Activated T-helper 17 cell treated with anti-CD3 and anti-CD28 coated beads, Interleukin-2, amount 50 U/mL, for 72 hours (primary cell): ENCODE data around the gene TRHDE. TPM values are rescaled to one million over a fixed set of nuclear protein-coding genes. Genes with fewer than 3 reads are reported as not detected.

Experiments used
- ATAC-seq: fragments of 150-1000 bp; cut with Tn5 transposase; replicated peaks from 2 replicates; pipeline ENCODE4 v1.10.0; 2021; ENCODE audit warnings: mild to moderate bottlenecking, moderate library complexity
- H3K27ac Mint-ChIP-seq: one replicate; pipeline ENCODE4 v1.8.0; 2022; ENCODE audit warnings: mixed read lengths
- H3K27me3 Mint-ChIP-seq: one replicate; pipeline ENCODE4 v1.8.0; 2022; ENCODE audit warnings: mixed read lengths
- H3K36me3 Mint-ChIP-seq: one replicate; pipeline ENCODE4 v1.8.0; 2022; ENCODE audit warnings: low read depth, mild to moderate bottlenecking, mixed read lengths
- H3K4me1 Mint-ChIP-seq: one replicate; pipeline ENCODE4 v1.8.0; 2022; ENCODE audit warnings: mixed read lengths
- H3K4me3 Mint-ChIP-seq: one replicate; pipeline ENCODE4 v1.8.0; 2022; ENCODE audit warnings: mild to moderate bottlenecking, mixed read lengths
- H3K9me3 Mint-ChIP-seq: one replicate; pipeline ENCODE4 v1.8.0; 2022; ENCODE audit warnings: mixed read lengths
- total RNA-seq, 2 donors: library from RNA; stranded (reverse); gene quantifications; one replicate each; pipeline ENCODE4 v1.2.3, GENCODE V29; 2022

TRHDE gene
- total RNA-seq, 2 donors from 2014 or later: not detected

DNA sequence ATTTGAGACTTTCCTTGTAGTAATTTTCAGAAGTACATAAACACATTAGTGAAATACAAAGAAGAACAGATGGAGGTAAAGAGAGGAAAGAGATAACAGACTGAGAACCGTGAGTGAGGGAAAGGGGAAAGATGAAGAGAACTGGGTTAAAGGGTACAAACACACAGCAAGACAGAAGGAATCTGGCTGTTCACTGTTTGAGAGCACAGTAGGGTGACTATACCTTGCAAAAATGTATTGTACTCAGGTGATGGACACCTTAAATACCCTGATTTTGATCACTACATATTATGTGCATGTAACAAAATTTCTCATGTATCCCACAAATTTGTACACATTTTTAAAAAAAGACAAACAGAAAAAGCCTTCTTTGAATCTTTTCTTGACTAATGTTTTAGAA lies 2.7 kb upstream of the TRHDE start:
- H3K4me3 Mint-ChIP-seq: no peak overlapping the region
- H3K9me3 Mint-ChIP-seq: no peaks in the 10 kb centered on the region
- H3K36me3 Mint-ChIP-seq: no peaks in the 10 kb centered on the region
- ATAC-seq: no peak
- no peaks in the 10 kb centered on the region for H3K4me1 Mint-ChIP-seq
- peaks cover 23% of the 10 kb centered on the region for H3K27me3 Mint-ChIP-seq
- no peak overlapping the region for H3K27ac Mint-ChIP-seq

DNA sequence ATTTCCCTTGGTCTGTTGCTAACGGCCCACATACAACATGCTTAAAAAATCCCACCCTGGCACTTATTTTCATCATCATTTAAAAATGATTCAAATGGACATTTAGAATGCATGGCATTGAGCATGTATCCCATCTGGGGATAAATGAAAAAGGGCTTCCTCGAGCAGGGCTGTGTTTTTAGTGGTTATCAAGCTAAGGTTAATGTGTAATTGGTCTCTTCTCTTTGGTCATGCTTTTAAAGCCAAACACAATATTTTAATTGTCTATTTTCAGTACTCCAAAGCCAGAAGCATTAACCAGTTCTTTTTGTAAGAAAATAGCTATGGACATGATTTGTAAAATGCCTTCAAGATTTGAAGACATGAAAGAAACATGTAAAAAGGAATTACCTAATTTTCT lies 1.9 kb upstream of the TRHDE start:
- no peak for ATAC-seq
- Mint-ChIP-seq H3K4me1 (no peaks in the 10 kb centered on the region), H3K4me3 (no peak overlapping the region), H3K9me3 (no peaks in the 10 kb centered on the region), H3K36me3 (no peaks in the 10 kb centered on the region), H3K27ac (no peak overlapping the region), H3K27me3 (peaks cover 28% of the 10 kb centered on the region)

DNA sequence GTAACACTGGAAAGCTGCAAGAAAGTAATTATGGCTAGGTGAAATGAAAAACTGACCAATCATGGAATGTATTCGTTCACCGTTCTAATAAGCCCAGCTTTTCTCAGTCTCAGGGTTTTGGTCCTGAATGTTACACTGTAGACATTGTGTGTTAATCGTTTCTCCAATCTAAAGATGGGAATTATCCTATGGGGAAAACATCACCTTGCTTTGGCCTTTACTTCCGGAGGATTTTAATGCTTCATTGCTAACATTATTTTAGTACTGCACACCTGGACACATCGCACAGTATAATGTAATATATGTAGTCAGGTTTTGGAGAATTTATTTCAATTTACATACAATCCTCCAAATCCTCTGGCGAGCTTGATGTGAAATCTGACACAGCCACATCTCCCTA lies 1.2 kb upstream of the TRHDE start:
- no peaks in the 10 kb centered on the region for H3K9me3 Mint-ChIP-seq
- H3K4me3 Mint-ChIP-seq: no peak overlapping the region
- no peak overlapping the region for H3K27ac Mint-ChIP-seq
- no peak for ATAC-seq
- no peaks in the 10 kb centered on the region for H3K4me1 Mint-ChIP-seq
- peaks cover 28% of the 10 kb centered on the region for H3K27me3 Mint-ChIP-seq
- H3K36me3 Mint-ChIP-seq: no peaks in the 10 kb centered on the region

DNA sequence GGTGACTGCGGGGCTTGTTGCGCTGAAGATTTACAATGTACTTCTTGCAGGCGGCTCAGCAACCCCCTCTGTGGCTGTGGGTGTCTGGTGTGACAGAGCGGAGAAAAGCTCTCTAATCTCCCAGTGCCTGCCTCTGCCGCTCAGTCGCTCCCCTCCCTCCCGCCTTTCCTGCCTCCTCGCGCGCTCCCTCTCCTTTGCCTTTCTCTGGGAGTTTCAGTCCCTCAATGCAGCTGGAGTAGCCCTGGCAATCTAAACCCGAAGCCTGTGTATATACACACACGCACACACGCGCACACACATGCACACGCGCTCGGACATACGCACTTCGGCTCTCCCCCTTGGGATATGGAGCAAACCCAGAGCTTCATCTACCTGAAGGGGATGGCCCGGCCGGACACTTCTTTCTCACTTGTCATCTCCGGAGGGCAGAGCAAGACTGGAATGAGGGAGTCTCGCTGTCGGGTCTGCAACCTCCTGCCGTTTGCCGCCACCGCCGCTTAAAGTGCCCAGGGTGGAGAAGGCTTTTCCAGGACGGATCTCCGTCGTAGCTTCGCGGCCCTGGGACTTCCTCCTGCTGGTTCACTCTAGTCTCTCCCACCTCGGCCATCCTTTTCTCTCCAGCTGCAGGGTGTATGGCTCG lies 599 bp upstream of the TRHDE start:
- ATAC-seq: no peak
- peaks cover 32% of the 10 kb centered on the region for H3K27me3 Mint-ChIP-seq
- H3K4me3 Mint-ChIP-seq: no peak overlapping the region
- no peaks in the 10 kb centered on the region for H3K9me3 Mint-ChIP-seq
- no peak overlapping the region for H3K27ac Mint-ChIP-seq
- no peaks in the 10 kb centered on the region for H3K36me3 Mint-ChIP-seq
- H3K4me1 Mint-ChIP-seq: no peaks in the 10 kb centered on the region

DNA sequence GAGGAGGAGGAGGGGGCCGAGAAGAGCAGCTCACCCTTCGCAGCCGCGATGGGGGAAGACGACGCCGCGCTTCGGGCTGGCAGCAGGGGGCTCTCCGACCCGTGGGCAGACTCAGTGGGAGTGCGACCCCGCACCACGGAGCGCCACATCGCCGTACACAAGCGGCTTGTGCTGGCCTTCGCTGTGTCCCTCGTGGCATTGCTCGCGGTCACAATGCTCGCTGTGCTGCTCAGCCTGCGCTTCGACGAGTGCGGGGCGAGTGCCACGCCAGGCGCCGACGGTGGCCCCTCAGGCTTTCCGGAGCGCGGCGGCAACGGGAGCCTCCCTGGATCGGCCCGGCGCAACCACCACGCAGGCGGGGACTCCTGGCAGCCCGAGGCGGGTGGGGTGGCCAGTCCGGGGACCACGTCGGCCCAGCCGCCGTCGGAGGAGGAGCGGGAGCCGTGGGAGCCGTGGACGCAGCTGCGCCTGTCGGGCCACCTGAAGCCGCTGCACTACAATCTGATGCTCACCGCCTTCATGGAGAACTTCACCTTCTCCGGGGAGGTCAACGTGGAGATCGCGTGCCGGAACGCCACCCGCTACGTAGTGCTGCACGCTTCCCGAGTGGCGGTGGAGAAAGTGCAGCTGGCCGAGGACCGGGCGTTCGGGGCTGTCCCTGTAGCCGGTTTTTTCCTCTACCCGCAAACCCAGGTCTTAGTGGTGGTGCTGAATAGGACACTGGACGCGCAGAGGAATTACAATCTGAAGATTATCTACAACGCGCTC lies 745 bp downstream of the TRHDE start:
- Mint-ChIP-seq H3K4me3 (no peak overlapping the region), H3K27me3 (peaks cover 33% of the 10 kb centered on the region), H3K36me3 (no peaks in the 10 kb centered on the region), H3K9me3 (no peaks in the 10 kb centered on the region), H3K27ac (no peak overlapping the region), H3K4me1 (no peaks in the 10 kb centered on the region)
- ATAC-seq: no peak

DNA sequence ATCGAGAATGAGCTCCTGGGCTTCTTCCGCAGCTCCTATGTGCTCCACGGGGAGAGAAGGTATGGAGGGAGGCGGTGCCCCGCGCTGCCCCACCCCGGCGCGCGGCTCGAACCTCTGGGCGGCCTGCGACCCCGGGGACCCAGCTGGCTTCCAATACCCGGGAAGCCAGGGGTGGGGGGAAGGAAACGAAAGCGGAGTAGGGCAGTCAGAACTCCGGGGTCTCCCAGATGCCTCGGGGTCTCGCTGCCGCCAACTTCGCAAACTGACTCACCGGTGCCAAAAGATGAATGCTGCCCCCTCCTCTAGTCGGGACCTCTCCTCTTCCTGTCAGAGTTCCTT lies 1.3 kb downstream of the TRHDE start:
- no peaks in the 10 kb centered on the region for H3K36me3 Mint-ChIP-seq

DNA sequence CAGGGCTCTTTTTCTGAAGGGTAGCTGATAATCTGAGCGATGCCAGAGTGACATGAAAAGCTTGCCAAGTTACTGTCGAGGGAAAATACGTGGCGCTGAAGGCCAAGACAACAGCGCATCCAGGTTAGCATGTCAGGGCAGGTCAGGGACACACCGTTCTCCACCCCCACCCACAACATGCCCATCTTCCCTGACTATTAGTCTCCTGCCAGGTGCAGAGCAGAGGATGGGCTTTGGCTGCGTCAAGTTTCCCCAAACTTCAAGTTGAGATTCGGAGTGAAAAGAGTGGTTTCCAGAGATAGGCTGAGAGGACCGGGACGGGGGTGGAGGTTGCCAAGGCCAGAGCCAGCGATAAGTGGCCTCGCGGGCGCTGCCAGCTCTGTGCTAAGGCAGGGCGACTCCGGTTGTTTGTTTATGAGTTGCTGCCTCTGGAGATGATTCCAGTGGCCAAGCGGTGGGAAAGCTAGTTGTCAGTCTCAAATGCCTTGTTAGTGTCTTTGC lies 1.7 kb downstream of the TRHDE start:
- Mint-ChIP-seq H3K4me1 (no peaks in the 10 kb centered on the region), H3K9me3 (no peaks in the 10 kb centered on the region), H3K36me3 (no peaks in the 10 kb centered on the region), H3K27me3 (peaks cover 33% of the 10 kb centered on the region), H3K27ac (no peak overlapping the region), H3K4me3 (no peak overlapping the region)
- ATAC-seq: no peak

More for the DNA sequence above, 1.3 kb downstream of the TRHDE start:
- no peak for ATAC-seq
- Mint-ChIP-seq H3K27me3 (peaks cover 33% of the 10 kb centered on the region), H3K4me3 (no peak overlapping the region), H3K9me3 (no peaks in the 10 kb centered on the region), H3K27ac (no peak overlapping the region), H3K4me1 (no peaks in the 10 kb centered on the region)

DNA sequence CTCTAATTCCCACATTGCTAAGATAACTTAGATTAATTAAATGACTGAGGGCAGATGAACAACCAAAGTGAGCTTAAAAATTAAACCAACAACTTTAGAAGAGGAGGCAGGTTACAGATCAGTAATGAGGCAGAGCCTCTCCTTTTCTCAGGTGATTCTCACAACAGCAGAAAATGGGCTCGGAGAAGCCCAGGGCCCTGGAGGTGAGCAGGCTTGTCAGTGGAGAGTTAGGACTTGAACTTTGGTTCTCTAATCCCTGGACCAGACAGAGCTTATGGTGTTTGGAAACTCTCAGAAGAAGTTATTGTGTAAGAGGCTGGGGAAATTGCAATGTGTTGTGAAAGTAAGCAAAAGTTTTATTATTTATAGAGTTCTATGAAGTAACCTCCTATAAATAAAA lies 2.8 kb downstream of the TRHDE start:
- no peaks in the 10 kb centered on the region for H3K36me3 Mint-ChIP-seq
- H3K4me3 Mint-ChIP-seq: no peak overlapping the region
- peaks cover 33% of the 10 kb centered on the region for H3K27me3 Mint-ChIP-seq
- no peaks in the 10 kb centered on the region for H3K4me1 Mint-ChIP-seq
- no peak overlapping the region for H3K27ac Mint-ChIP-seq
- no peaks in the 10 kb centered on the region for H3K9me3 Mint-ChIP-seq
- ATAC-seq: no peak

DNA sequence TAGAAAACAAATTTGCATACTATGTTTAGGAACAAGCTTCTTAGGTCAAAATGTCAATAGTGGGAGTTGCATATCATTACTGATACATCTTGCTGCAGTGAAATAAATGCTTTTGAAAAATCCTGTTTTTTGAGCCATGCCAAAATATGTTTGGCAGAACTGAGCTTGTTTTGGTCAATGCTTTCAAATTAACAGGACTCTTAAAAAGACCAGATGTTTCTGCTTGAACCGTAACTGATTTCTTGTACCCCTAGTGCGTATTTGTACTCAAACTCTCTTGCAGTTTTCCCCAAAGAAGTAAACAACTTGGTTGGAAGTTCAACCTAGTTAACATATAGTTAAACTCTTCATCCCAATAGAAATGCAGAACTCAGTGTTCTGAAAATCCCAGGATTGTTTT lies 3.4 kb downstream of the TRHDE start:
- Mint-ChIP-seq H3K36me3 (no peaks in the 10 kb centered on the region), H3K27ac (no peak overlapping the region), H3K9me3 (no peaks in the 10 kb centered on the region), H3K4me3 (no peak overlapping the region), H3K27me3 (peaks cover 33% of the 10 kb centered on the region), H3K4me1 (no peaks in the 10 kb centered on the region)
- ATAC-seq: no peak

DNA sequence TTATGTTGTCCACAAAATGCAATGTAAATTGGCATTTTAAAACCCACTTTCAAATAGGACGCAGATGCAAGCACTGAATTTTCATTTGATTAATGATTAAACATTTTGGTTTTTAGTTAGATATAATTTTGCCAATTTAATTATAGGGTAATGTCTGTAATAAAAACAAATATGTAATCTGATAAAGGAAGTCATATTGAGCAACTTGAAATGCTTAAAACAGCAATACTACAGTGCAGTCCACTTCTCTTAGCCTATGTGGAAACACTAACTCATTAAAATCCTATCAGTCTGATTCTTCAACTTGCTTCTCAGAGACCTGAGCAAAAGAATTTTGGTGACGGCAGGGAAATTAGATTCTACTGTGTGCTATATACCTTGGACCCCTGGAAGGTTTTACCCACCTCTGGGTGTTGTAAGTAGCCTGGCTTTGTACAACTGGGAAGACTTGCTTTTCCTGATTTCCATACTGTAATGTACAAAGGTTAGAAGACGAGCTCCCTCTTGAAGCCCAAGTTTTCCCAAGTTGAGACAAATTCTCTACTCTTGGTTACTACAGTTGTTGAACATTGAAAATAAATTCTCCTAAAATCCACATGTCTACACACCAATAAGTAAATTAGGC lies 4.1 kb downstream of the TRHDE start:
- H3K27ac Mint-ChIP-seq: no peak overlapping the region
- H3K4me3 Mint-ChIP-seq: no peak overlapping the region
- ATAC-seq: no peak
- H3K36me3 Mint-ChIP-seq: no peaks in the 10 kb centered on the region
- H3K27me3 Mint-ChIP-seq: peaks cover 26% of the 10 kb centered on the region
- H3K4me1 Mint-ChIP-seq: no peaks in the 10 kb centered on the region
- no peaks in the 10 kb centered on the region for H3K9me3 Mint-ChIP-seq

DNA sequence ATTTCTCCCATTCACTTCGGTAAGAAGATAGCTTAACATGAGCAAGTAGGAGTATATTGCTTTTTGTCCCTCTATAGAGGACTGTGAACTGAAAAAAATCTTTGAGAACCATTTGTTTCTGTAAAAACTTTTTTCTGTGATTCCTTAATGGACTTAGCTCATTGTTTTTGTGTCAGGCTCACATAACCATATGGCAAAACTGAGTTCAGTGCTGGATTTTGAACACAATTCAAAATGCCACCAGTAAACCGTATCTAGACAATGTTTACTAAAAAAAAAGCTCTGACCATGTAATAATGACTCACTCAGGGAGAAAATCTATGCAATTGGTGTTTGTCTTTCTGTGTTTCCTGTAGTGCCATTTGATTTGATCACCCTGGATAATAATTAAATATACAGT lies 5.2 kb downstream of the TRHDE start:
- Mint-ChIP-seq H3K27me3 (peaks cover 19% of the 10 kb centered on the region), H3K9me3 (no peaks in the 10 kb centered on the region), H3K4me3 (no peak overlapping the region), H3K4me1 (no peaks in the 10 kb centered on the region), H3K36me3 (no peaks in the 10 kb centered on the region), H3K27ac (no peak overlapping the region)
- no peak for ATAC-seq

DNA sequence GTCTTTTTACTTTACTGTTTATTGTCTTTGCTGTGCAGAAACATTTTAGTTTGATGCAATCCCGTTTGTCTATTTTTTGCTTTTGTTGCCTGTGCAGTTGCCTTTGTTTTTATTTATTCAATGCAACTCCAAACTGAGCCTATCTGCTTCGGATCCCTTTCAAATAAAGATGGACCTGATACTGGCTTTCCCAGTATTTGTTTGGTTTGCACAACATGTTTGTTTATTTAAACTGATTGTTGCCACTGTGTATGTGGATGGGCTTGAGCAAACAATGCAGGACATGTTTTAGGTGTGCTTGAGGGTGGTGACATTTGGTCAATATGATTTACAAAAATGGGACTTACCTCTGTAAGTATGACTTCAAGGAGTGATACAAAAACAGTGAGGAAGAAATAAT lies 6.7 kb downstream of the TRHDE start:
- peaks cover 16% of the 10 kb centered on the region for H3K27me3 Mint-ChIP-seq
- no peak overlapping the region for H3K4me3 Mint-ChIP-seq
- no peak overlapping the region for H3K27ac Mint-ChIP-seq
- ATAC-seq: no peak
- H3K36me3 Mint-ChIP-seq: no peaks in the 10 kb centered on the region
- H3K9me3 Mint-ChIP-seq: no peaks in the 10 kb centered on the region
- no peaks in the 10 kb centered on the region for H3K4me1 Mint-ChIP-seq

DNA sequence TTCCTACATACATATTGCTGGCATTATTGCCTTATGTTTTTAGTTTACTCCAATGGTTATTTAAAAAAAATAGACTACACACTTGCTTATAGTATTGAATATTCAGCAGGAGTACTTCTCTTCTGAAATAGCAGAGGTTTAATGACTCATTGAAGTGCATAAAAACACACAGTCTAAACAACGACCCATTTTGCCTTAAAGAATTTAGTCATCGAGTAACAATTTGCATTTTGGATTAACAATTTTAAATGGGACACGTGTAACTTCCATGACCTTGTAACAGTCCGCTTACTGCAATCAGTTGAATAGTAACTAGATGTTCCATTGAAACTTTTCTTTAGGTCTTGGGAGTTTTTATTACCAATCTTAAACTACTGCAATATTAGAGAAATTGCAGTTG lies 9.0 kb downstream of the TRHDE start:
- Mint-ChIP-seq H3K4me3 (no peak overlapping the region), H3K36me3 (no peaks in the 10 kb centered on the region), H3K27ac (no peak overlapping the region), H3K27me3 (peaks cover 5% of the 10 kb centered on the region), H3K9me3 (no peaks in the 10 kb centered on the region), H3K4me1 (no peaks in the 10 kb centered on the region)
- no peak for ATAC-seq

DNA sequence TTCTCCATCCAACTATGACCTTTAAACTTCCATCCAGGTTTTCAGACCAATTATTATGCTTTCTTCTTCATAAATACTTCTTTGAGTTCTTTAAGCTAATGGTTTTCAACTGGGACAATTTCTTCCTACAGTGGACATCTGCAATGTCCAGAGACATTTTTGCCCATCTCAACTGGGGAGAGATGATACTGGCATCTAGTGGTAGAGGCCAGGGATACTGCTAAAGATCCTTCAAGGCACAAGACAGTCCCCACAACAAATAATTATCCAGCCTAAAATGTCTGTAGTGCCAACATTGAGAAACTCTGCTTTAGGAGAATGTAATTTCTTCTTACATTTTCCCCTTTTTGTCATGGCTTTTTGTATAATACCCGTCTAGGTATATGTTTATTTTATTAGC lies 10.6 kb downstream of the TRHDE start:
- Mint-ChIP-seq H3K4me3 (no peak overlapping the region), H3K27me3 (no peaks in the 10 kb centered on the region), H3K4me1 (no peaks in the 10 kb centered on the region), H3K27ac (no peak overlapping the region), H3K9me3 (peaks cover 4% of the 10 kb centered on the region), H3K36me3 (no peaks in the 10 kb centered on the region)
- no peak for ATAC-seq

DNA sequence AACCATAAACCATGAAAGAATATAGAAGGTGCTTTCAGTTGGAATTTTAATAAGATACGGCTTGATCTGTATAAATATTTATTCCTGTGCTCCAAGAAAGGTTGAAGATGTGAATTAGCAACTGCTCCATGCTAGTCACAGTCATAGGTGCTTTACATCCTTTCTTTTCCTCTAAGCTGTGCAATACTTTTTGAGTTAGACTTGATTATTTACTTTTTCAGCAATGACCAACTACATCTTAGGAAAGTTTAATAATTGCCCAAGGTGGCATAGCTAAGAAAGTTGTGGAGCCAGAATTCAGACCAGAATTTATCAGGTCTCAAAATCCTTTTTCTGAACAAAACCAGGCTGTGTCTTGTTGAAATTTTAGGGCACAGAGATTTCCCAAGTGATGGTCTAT lies 13.7 kb downstream of the TRHDE start:
- Mint-ChIP-seq H3K27me3 (no peaks in the 10 kb centered on the region), H3K27ac (no peak overlapping the region), H3K36me3 (no peaks in the 10 kb centered on the region), H3K9me3 (peaks cover 4% of the 10 kb centered on the region), H3K4me3 (no peak overlapping the region), H3K4me1 (no peaks in the 10 kb centered on the region)
- ATAC-seq: no peak
